NT2/D1 (cell line): ENCODE results near the gene LSS.

Source experiments
- DNase-seq: peaks from one replicate; pipeline ENCODE4 v3.0.0-alpha.2; 2011; ENCODE audit warnings: low read depth, low spot score
- H3K27me3 ChIP-seq: 2 replicates; pipeline ENCODE4 v1.6.0; 2011; ENCODE audit warnings: mild to moderate bottlenecking; ENCODE audit not compliant: insufficient read length, insufficient read depth
- H3K36me3 ChIP-seq: 2 replicates; pipeline ENCODE4 v1.6.1; 2011; ENCODE audit warnings: mild to moderate bottlenecking, low read length, mixed read lengths; ENCODE audit not compliant: insufficient read depth, insufficient read length
- H3K4me1 ChIP-seq: 2 replicates; pipeline ENCODE4 v1.5.1; 2011; ENCODE audit not compliant: insufficient read depth, insufficient read length
- H3K4me3 ChIP-seq: 2 replicates; pipeline ENCODE4 v1.5.1; 2011; ENCODE audit warnings: low read depth; ENCODE audit not compliant: insufficient read length
- H3K9ac ChIP-seq: 2 replicates; pipeline ENCODE4 v1.6.0; 2011; ENCODE audit warnings: low read depth; ENCODE audit not compliant: insufficient read length
- H3K9me3 ChIP-seq: 2 replicates; pipeline ENCODE4 v1.5.1; 2011; ENCODE audit warnings: mild to moderate bottlenecking, low read length; ENCODE audit not compliant: insufficient read depth
- SUZ12 ChIP-seq: IDR thresholded peaks from 2 replicates; pipeline ENCODE4 v1.6.1; 2011; ENCODE audit not compliant: insufficient read length, insufficient read depth; ENCODE audit errors: extremely low read depth
- YY1 ChIP-seq: IDR thresholded peaks from 2 replicates; pipeline ENCODE4 v1.6.1; 2011; ENCODE audit not compliant: insufficient read length, insufficient read depth
- ZNF274 ChIP-seq: IDR thresholded peaks from 2 replicates; pipeline ENCODE4 v1.6.1; 2011; ENCODE audit warnings: mild to moderate bottlenecking, low read depth, low read length

Gene LSS

GRCh38 chr21:46211786-46212720, 16.5 kb downstream of the LSS start:
- no peak overlapping the region for H3K4me3 ChIP-seq
- H3K9me3 ChIP-seq = no peaks in the 10 kb centered on the region
- no peak for DNase-seq
- no peak overlapping the region for H3K9ac ChIP-seq
- H3K27me3 ChIP-seq = no peaks in the 10 kb centered on the region
- H3K4me1 ChIP-seq = peaks cover 15% of the 10 kb centered on the region
- TF ChIP-seq ZNF274 (no peak), SUZ12 (no peak), YY1 (no peak)
- peaks cover 95% of the 10 kb centered on the region for H3K36me3 ChIP-seq

- TF ChIP-seq SUZ12 (no peak), YY1 (no peak), ZNF274 (no peak)
- Histone ChIP-seq H3K36me3 (peaks cover 95% of the 10 kb centered on the region), H3K9ac (peak overlapping the region; percentile 38)
Observed at GRCh38 chr21:46211376-46211775, 17.2 kb downstream of the LSS start.

GRCh38 chr21:46210378-46211136, 18.0 kb downstream of the LSS start:
- Histone ChIP-seq H3K9ac (no peak overlapping the region), H3K27me3 (no peaks in the 10 kb centered on the region), H3K4me3 (no peak overlapping the region), H3K9me3 (no peaks in the 10 kb centered on the region), H3K36me3 (peaks cover 95% of the 10 kb centered on the region), H3K4me1 (peaks cover 11% of the 10 kb centered on the region)
- no peak for DNase-seq
- TF ChIP-seq ZNF274 = no peak
- no peak for TF ChIP-seq SUZ12
- no peak for TF ChIP-seq YY1

More at GRCh38 chr21:46211376-46211775, 17.2 kb downstream of the LSS start:
- Histone ChIP-seq H3K4me1 (peaks cover 15% of the 10 kb centered on the region), H3K27me3 (no peaks in the 10 kb centered on the region), H3K9me3 (no peaks in the 10 kb centered on the region), H3K4me3 (no peak overlapping the region)
- no peak for DNase-seq

- Histone ChIP-seq H3K4me3 (no peak overlapping the region), H3K27me3 (no peaks in the 10 kb centered on the region), H3K4me1 (peaks cover 11% of the 10 kb centered on the region), H3K36me3 (peaks cover 95% of the 10 kb centered on the region), H3K9me3 (no peaks in the 10 kb centered on the region), H3K9ac (no peak overlapping the region)
- TF ChIP-seq ZNF274 (no peak), SUZ12 (no peak), YY1 (no peak)
- DNase-seq = no peak
Observed at GRCh38 chr21:46208761-46209721, 19.5 kb downstream of the LSS start.

GRCh38 chr21:46207920-46208591, 20.5 kb downstream of the LSS start:
- Histone ChIP-seq H3K36me3 (peaks cover 95% of the 10 kb centered on the region), H3K9me3 (no peaks in the 10 kb centered on the region), H3K4me1 (peaks cover 10% of the 10 kb centered on the region), H3K9ac (no peak overlapping the region), H3K4me3 (no peak overlapping the region), H3K27me3 (no peaks in the 10 kb centered on the region)
- DNase-seq = no peak
- TF ChIP-seq ZNF274 (no peak), SUZ12 (no peak), YY1 (no peak)

- H3K9ac ChIP-seq = no peak overlapping the region
- no peak overlapping the region for H3K4me3 ChIP-seq
- no peak for DNase-seq
- no peak for TF ChIP-seq SUZ12
- no peak for TF ChIP-seq ZNF274
- TF ChIP-seq YY1 = no peak
- no peaks in the 10 kb centered on the region for H3K9me3 ChIP-seq
- no peaks in the 10 kb centered on the region for H3K27me3 ChIP-seq
- peaks cover 93% of the 10 kb centered on the region for H3K36me3 ChIP-seq
- peaks cover 8% of the 10 kb centered on the region for H3K4me1 ChIP-seq
Observed at GRCh38 chr21:46207006-46207919, 21.3 kb downstream of the LSS start.
